Activated CD8-positive, alpha-beta T cell treated with anti-CD3 and anti-CD28 coated beads, Interleukin-2, amount 10 ng/mL, durations not matched to agents 7 days and 5 days (primary cell): ENCODE results near the gene UST. TPM values are rescaled to one million over a fixed set of nuclear protein-coding genes. Genes with fewer than 3 reads are reported as not detected.

ENCODE experiments used
- ATAC-seq: fragments of 150-1000 bp; cut with Tn5 transposase; one replicate; pipeline ENCODE4 v1.10.0; 2021; ENCODE audit warnings: moderate library complexity
- CTCF ChIA-PET: fragments of 350-600 bp; sonication (Branson Sonifier 250); formaldehyde crosslinking; loops from one replicate; lab custom pipeline; 2021; ENCODE audit warnings: antibody characterized with exemption; lab: Charles Lee
- POLR2A ChIA-PET: fragments of 350-600 bp; sonication (Branson Sonifier 250); formaldehyde crosslinking; loops from one replicate; lab custom pipeline; 2021; ENCODE audit warnings: antibody characterized with exemption; lab: Charles Lee
- DNase-seq: peaks from one replicate; pipeline ENCODE4 v3.0.0-alpha.2; 2020
- H3K27ac Mint-ChIP-seq: one replicate; pipeline ENCODE4 v1.8.0; 2021; ENCODE audit warnings: mild to moderate bottlenecking, mixed read lengths
- H3K27me3 Mint-ChIP-seq: one replicate; pipeline ENCODE4 v1.8.0; 2021; ENCODE audit warnings: low read depth, mixed read lengths
- H3K36me3 Mint-ChIP-seq: one replicate; pipeline ENCODE4 v1.8.0; 2021; ENCODE audit warnings: low read depth, mixed read lengths
- H3K4me1 Mint-ChIP-seq: one replicate; pipeline ENCODE4 v1.8.0; 2021; ENCODE audit warnings: low read depth, mixed read lengths
- H3K4me3 Mint-ChIP-seq: one replicate; pipeline ENCODE4 v1.8.0; 2021; ENCODE audit warnings: mild to moderate bottlenecking, mixed read lengths
- H3K9me3 Mint-ChIP-seq: one replicate; pipeline ENCODE4 v1.8.0; 2022; ENCODE audit warnings: mixed read lengths; ENCODE audit not compliant: insufficient read depth
- total RNA-seq, 2 experiments: library from RNA; stranded (reverse); gene quantifications; one replicate each; pipeline ENCODE4 v1.2.3, GENCODE V29; 2021

The UST gene
- total RNA-seq, 2 experiments from 2014 or later: 0.16 to 0.42 TPM

DNA sequence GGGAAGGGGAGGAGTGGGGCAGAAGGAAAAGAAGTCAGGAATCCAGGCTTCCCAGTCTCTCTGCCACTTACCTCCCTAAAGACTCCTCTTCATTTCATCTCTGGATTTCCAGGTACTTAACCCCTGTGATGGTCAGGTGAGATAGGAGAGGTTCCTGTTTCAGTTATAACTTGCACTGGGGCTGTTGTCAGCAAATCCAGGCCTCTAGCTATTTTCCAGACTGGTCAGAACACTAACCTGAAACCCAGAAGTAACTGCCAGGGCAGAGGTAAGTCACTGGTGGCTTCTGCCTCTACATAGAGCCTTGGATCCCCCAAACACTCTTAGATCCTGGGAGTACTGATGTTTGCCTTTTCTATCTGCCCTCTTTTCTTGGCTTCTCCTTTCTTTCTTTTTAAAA is 337.2 kb downstream of the UST start:
- POLR2A ChIA-PET: interaction anchor here (1.7 to 3.1 kb wide), 4 partner anchors 11 to 233 kb away, joined by 5 to 24 read pairs (median 13); partner anchors contain the start of gene TAB2
- CTCF ChIA-PET: interaction anchor here (1.0 to 4.1 kb wide), 11 partner anchors 12 to 433 kb away, joined by 3 to 29 read pairs (median 6); no protein-coding TSS in a partner anchor
- H3K27ac Mint-ChIP-seq: peak overlapping the region; percentile 75
- H3K27me3 Mint-ChIP-seq: no peaks in the 10 kb centered on the region
- peaks cover 78% of the 10 kb centered on the region for H3K4me1 Mint-ChIP-seq
- H3K36me3 Mint-ChIP-seq: peaks cover 35% of the 10 kb centered on the region
- no peak for ATAC-seq
- peak overlapping the region; percentile 59 for H3K4me3 Mint-ChIP-seq
- no peak for DNase-seq
- peaks cover 3% of the 10 kb centered on the region for H3K9me3 Mint-ChIP-seq

DNA sequence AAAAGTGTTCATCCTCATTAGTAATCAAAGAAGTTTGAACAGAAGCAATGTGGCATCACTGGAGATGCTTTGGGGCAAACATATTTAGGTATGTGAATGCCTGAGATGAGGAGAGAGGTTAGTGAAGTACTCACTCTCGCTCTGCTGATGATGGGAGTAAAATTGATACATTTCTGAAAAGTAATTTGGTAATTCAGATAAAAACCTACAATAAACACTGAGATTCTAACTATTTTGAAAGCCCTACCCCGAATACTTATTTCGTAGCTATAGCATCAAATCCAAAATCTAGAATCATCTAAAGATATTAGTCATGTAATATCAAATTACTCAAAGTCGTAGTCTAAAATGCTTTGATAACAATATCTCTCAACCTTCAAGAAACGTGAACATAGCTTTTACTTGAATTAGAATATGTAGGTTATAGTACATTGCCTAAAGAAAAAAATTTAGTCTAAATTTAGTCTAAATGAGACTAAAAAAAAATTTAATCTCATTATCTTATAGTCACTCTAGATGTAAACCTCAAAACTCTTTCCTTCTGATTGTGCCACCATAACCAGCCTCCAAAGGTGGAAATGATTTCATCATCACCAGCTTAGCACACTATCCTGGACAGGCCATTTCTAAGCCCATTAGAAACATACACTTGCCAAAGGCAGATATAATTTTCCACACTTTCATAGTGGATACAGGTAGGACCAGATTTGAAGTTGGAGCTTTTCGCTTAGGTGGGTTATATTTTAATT is 338.2 kb downstream of the UST start:
- POLR2A ChIA-PET: interaction anchor here (0.7 to 3.1 kb wide), 7 partner anchors 10 to 252 kb away, joined by 3 to 24 read pairs (median 6); partner anchors contain the start of gene TAB2
- Mint-ChIP-seq H3K27ac (peak overlapping the region; percentile 75), H3K4me1 (peaks cover 74% of the 10 kb centered on the region)

DNA sequence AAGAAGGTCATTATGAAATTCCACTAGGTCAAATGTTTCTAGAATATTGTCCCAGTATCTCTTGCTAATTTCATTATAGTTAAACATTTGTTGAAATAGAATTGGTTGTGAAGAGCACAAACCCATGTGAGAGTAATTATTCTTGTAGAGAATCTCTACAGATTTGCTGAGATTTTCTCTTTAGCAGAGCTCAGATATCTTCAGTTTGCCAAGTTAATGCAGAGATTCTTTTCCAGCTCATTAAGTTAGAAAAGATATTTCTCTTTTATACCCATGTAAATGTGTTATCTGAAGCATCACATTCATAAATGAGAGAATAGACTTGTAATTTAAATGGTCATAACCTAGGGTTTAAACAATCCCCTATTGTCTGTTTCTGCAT is 338.7 kb downstream of the UST start:
- Mint-ChIP-seq H3K36me3 (peaks cover 35% of the 10 kb centered on the region), H3K9me3 (peaks cover 3% of the 10 kb centered on the region), H3K27ac (no peak overlapping the region), H3K4me1 (peaks cover 77% of the 10 kb centered on the region), H3K4me3 (peak overlapping the region; percentile 59), H3K27me3 (no peaks in the 10 kb centered on the region)
- ChIA-PET POLR2A (interaction anchor here (0.8 to 3.1 kb wide), 6 partner anchors 9 to 252 kb away, joined by 3 to 24 read pairs (median 6); partner anchors contain the start of gene TAB2), CTCF (interaction anchor here (0.6 to 4.1 kb wide), 21 partner anchors 10 to 431 kb away, joined by 3 to 29 read pairs (median 4); no protein-coding TSS in a partner anchor)
- DNase-seq (no peak), ATAC-seq (no peak)

More for the DNA sequence above, 338.2 kb downstream of the UST start:
- Mint-ChIP-seq H3K36me3 (peaks cover 34% of the 10 kb centered on the region), H3K4me3 (peak overlapping the region; percentile 59), H3K27me3 (no peaks in the 10 kb centered on the region), H3K9me3 (peaks cover 3% of the 10 kb centered on the region)
- CTCF ChIA-PET: interaction anchor here (0.6 to 4.1 kb wide), 22 partner anchors 11 to 432 kb away, joined by 3 to 29 read pairs (median 4); no protein-coding TSS in a partner anchor
- no peak for DNase-seq
- ATAC-seq: no peak

DNA sequence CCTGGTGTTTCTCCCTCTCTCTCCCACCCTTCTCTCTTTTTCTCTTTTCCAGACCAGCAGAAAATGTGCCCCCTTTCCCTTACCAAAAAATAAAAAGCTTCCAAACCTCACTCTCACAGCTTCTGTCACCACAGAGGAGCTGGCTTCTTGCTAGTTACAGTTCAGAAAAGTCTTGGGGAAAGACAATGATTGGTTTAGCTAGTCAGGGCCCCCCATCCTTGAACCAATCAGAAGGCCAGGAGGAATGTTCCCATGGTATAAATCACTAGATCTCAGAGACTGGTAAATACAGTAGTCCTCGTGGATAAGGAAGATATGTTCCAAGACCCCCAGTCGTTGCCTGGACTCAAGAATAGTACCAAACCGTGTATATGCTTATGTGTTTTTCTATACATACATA is 339.5 kb downstream of the UST start:
- Mint-ChIP-seq H3K4me3 (peak overlapping the region; percentile 59), H3K9me3 (peaks cover 3% of the 10 kb centered on the region), H3K36me3 (peaks cover 31% of the 10 kb centered on the region), H3K27ac (peak overlapping the region; percentile 71), H3K27me3 (no peaks in the 10 kb centered on the region), H3K4me1 (peaks cover 77% of the 10 kb centered on the region)
- CTCF ChIA-PET: interaction anchor here (2.7 kb wide), 1 partner anchor 42 kb away, joined by 10 read pairs; no protein-coding TSS in a partner anchor
- POLR2A ChIA-PET: interaction anchor here (1.7 kb wide), 1 partner anchor 33 kb away, joined by 6 read pairs; no protein-coding TSS in a partner anchor
- DNase-seq (no peak), ATAC-seq (no peak)

DNA sequence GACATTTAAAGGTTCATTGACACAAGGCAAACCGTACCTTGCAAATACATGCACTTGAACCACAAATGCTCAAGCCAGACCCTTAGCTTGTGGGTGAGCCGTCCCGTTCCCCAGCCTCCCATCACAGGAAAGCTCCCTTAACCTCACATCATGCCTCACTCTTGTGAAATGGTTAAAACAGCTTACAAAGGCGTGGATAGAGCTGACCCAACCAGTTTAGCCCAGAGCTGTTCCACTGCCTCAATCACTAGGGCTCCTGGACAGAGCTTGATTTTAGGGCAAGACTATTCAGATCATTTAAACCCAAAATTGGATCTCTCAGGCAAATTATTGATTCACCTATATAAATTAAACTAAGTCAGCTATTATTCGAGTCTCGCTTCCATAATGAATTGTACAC is 341.1 kb downstream of the UST start:
- ChIA-PET CTCF (interaction anchor here (1.0 to 2.2 kb wide), 6 partner anchors 43 to 430 kb away, joined by 3 to 10 read pairs (median 4); no protein-coding TSS in a partner anchor), POLR2A (interaction anchor here (0.6 to 1.2 kb wide), 4 partner anchors 34 to 331 kb away, joined by 3 to 5 read pairs (median 3); partner anchors contain the start of gene TAB2)
- H3K27me3 Mint-ChIP-seq: no peaks in the 10 kb centered on the region
- ATAC-seq (no peak), DNase-seq (no peak)
- no peak overlapping the region for H3K27ac Mint-ChIP-seq
- H3K4me3 Mint-ChIP-seq: no peak overlapping the region
- H3K4me1 Mint-ChIP-seq: peaks cover 72% of the 10 kb centered on the region
- H3K36me3 Mint-ChIP-seq: peaks cover 34% of the 10 kb centered on the region
- peaks cover 3% of the 10 kb centered on the region for H3K9me3 Mint-ChIP-seq

- peaks cover 72% of the 10 kb centered on the region for H3K4me1 Mint-ChIP-seq
- ATAC-seq (no peak), DNase-seq (no peak)
- ChIA-PET CTCF (interaction anchor here (1.0 to 2.2 kb wide), 6 partner anchors 43 to 429 kb away, joined by 3 to 10 read pairs (median 4); no protein-coding TSS in a partner anchor), POLR2A (interaction anchor here (0.6 to 1.2 kb wide), 3 partner anchors 55 to 331 kb away, joined by 3 to 5 read pairs (median 3); partner anchors contain the start of gene TAB2)
- no peak overlapping the region for H3K27ac Mint-ChIP-seq
- no peaks in the 10 kb centered on the region for H3K27me3 Mint-ChIP-seq
- H3K36me3 Mint-ChIP-seq: peaks cover 34% of the 10 kb centered on the region
- H3K9me3 Mint-ChIP-seq: peaks cover 3% of the 10 kb centered on the region
- no peak overlapping the region for H3K4me3 Mint-ChIP-seq
Measured at GRCh38 chr6:149088361-149088760, 341.5 kb downstream of the UST start.

DNA sequence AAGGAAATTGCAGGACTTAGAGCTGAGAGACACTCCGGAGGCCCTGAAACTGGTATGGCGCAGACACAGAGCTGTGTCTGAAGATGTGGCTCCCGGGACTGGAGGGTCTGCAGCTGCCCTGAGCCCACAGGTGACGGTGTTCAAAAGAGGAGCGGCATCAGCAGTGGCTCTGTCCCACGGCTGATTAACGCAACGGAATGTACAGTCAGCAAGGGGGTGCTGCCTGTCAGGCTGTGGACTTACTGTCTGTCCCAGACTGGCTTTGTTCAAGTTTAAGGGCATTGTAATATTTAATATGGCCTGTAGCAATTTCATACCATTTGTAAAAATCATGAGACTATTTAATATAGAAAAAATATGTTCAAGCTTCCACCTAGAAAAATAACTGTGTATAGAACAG is 342.7 kb downstream of the UST start:
- peak overlapping the region; percentile 15 for H3K27ac Mint-ChIP-seq
- H3K27me3 Mint-ChIP-seq: no peaks in the 10 kb centered on the region
- ChIA-PET POLR2A (interaction anchor here (0.7 to 0.9 kb wide), 2 partner anchors 29 to 228 kb away, joined by 3 read pairs; partner anchors contain the start of gene TAB2), CTCF (interaction anchor here (0.7 to 2.2 kb wide), 4 partner anchors 44 to 344 kb away, joined by 3 to 8 read pairs (median 3); no protein-coding TSS in a partner anchor)
- H3K9me3 Mint-ChIP-seq: peaks cover 3% of the 10 kb centered on the region
- H3K4me1 Mint-ChIP-seq: peaks cover 72% of the 10 kb centered on the region
- no peak overlapping the region for H3K4me3 Mint-ChIP-seq
- peaks cover 37% of the 10 kb centered on the region for H3K36me3 Mint-ChIP-seq
- DNase-seq: no peak
- ATAC-seq: no peak

DNA sequence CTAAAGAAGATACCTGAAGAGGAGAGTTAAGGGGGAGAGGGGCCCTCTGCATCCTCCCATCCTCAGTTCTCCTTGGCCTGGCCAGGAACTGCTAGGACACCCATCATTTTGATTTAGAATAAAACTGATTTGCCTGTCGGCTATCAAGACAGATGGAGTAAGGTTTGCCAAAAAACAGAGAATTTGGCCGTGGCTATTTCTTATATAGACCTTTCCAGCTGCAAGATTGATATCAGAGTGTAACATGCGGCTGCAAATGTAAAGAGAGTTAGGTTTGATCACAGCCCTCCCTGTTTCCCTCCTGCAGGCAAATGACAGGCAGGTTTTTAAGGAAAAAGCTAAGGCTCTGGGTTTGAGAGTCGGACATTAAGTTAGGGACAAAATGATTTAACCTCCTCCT is 344.1 kb downstream of the UST start:
- DNase-seq (no peak), ATAC-seq (no peak)
- CTCF ChIA-PET: interaction anchor here (0.9 to 1.8 kb wide), 6 partner anchors 8 to 426 kb away, joined by 3 to 6 read pairs (median 3); no protein-coding TSS in a partner anchor
- peaks cover 29% of the 10 kb centered on the region for H3K36me3 Mint-ChIP-seq
- H3K27me3 Mint-ChIP-seq: no peaks in the 10 kb centered on the region
- H3K27ac Mint-ChIP-seq: peak overlapping the region; percentile 58
- H3K4me3 Mint-ChIP-seq: no peak overlapping the region
- POLR2A ChIA-PET: interaction anchor here (1.0 kb wide), 2 partner anchors 37 to 49 kb away, joined by 4 to 5 read pairs; no protein-coding TSS in a partner anchor
- H3K9me3 Mint-ChIP-seq: peaks cover 3% of the 10 kb centered on the region
- peaks cover 71% of the 10 kb centered on the region for H3K4me1 Mint-ChIP-seq

- CTCF ChIA-PET: interaction anchor here (1.8 to 5.2 kb wide), 4 partner anchors 11 to 339 kb away, joined by 5 to 27 read pairs (median 16); no protein-coding TSS in a partner anchor
- ATAC-seq: no peak
- peak overlapping the region; percentile 54 for H3K4me3 Mint-ChIP-seq
Measured at GRCh38 chr6:149093643-149094042, 346.8 kb downstream of the UST start.

GRCh38 chr6:149094156-149094555 is 347.3 kb downstream of the UST start:
- POLR2A ChIA-PET: interaction anchor here (0.7 to 3.6 kb wide), 11 partner anchors 10 to 228 kb away, joined by 3 to 34 read pairs (median 7); partner anchors contain the start of gene TAB2
- Mint-ChIP-seq H3K27ac (peak overlapping the region; percentile 89), H3K4me3 (peak overlapping the region; percentile 54), H3K36me3 (peaks cover 46% of the 10 kb centered on the region), H3K9me3 (peaks cover 16% of the 10 kb centered on the region), H3K4me1 (peaks cover 79% of the 10 kb centered on the region), H3K27me3 (no peaks in the 10 kb centered on the region)
- DNase-seq (no peak), ATAC-seq (no peak)
- CTCF ChIA-PET: interaction anchor here (0.7 to 5.2 kb wide), 15 partner anchors 9 to 338 kb away, joined by 3 to 27 read pairs (median 3); no protein-coding TSS in a partner anchor

More at GRCh38 chr6:149093643-149094042, 346.8 kb downstream of the UST start:
- Mint-ChIP-seq H3K27ac (peak overlapping the region; percentile 89), H3K9me3 (peaks cover 11% of the 10 kb centered on the region), H3K36me3 (peaks cover 42% of the 10 kb centered on the region), H3K4me1 (peaks cover 78% of the 10 kb centered on the region), H3K27me3 (no peaks in the 10 kb centered on the region)
- POLR2A ChIA-PET: interaction anchor here (1.4 to 3.6 kb wide), 7 partner anchors 9 to 229 kb away, joined by 4 to 34 read pairs (median 24); partner anchors contain the start of gene TAB2
- no peak for DNase-seq

DNA sequence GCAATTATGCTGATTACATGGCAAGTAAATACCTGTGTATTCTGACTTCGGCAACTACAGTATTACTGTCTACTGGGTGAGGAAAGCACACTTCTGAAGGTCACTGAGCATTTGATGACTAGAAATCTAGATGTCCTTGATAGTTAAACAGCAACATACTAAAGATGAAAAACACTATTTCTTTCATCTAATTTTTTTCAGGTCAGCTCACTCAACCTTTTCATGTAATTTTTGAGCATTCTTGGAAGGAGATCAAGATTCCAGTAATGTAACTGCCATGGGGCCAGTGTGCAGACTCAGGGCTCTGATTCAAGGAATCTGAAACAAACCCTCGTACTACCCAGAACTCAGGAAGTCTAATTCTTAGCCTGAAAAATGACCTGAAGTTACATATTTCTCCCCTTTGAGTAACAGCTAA is 348.1 kb downstream of the UST start:
- peak; percentile 72 for ATAC-seq
- POLR2A ChIA-PET: interaction anchor here (0.6 to 3.6 kb wide), 18 partner anchors 10 to 228 kb away, joined by 3 to 34 read pairs (median 4); partner anchors contain the start of gene TAB2
- peak; percentile 54 for DNase-seq
- peak overlapping the region; percentile 89 for H3K27ac Mint-ChIP-seq
- H3K9me3 Mint-ChIP-seq: peaks cover 24% of the 10 kb centered on the region
- peaks cover 52% of the 10 kb centered on the region for H3K36me3 Mint-ChIP-seq
- H3K4me3 Mint-ChIP-seq: peak overlapping the region; percentile 54
- H3K4me1 Mint-ChIP-seq: peaks cover 80% of the 10 kb centered on the region
- CTCF ChIA-PET: interaction anchor here (0.7 to 5.2 kb wide), 23 partner anchors 10 to 422 kb away, joined by 3 to 27 read pairs (median 3); no protein-coding TSS in a partner anchor
- no peaks in the 10 kb centered on the region for H3K27me3 Mint-ChIP-seq
